Measurements from ENCODE around the gene SMIM22. TPM values are rescaled to one million over a fixed set of nuclear protein-coding genes. Genes with fewer than 3 reads are reported as not detected.

Gene SMIM22
- total and polyA plus RNA-seq, 7 donors: 0.32 TPM; not detected in 6

GRCh38 chr16:4772351-4772750 lies 22.8 kb upstream of the SMIM22 start:
- no peak for DNase-seq
- 75 to 81% (median 75%) methylated on average over 5 of the region's 5 CpGs for WGBS, 3 donors

DNA sequence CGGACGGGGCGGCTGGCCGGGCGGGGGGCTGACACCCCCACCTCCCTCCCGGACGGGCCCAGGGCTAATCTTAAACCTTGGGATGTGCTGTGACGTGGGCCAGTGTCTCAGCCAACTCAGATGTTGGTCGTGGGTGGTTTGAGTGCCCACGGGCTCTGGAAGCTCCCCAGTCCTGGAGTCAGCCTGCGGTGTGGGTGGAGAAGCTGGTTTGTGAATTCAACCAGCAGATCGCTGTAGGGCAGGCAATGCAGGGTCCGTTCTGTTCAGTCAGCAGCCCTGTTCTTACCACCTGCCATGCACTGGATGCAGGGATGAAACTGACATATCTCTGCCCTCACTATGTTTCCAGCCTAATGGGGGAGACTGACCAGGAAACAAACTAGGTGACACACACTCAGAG lies 20.2 kb upstream of the SMIM22 start:
- ATAC-seq (no peak), DNase-seq (no peak)
- Histone ChIP-seq H3K4me1 (no peaks in the 10 kb centered on the region), H3K36me3 (ENCODE audit: insufficient read depth in 1 of 2, low read depth in 1 of 2) (no peaks in the 10 kb centered on the region), H3K4me3 (no peak overlapping the region), H3K27ac (no peak overlapping the region), H3K27me3 (ENCODE audit: insufficient read depth in 3 of 3, low read length in 2 of 3) (no peaks in the 10 kb centered on the region), H3K9me3 (no peaks in the 10 kb centered on the region)
- no peak for TF ChIP-seq CTCF (IDR thresholded peaks at IDR 0.05)
- WGBS, 3 donors: 73 to 81% (median 79%) methylated on average over 10 to 13 of the region's 13 CpGs
- intact Hi-C loops (cut with DNase I): no loop called here

More at GRCh38 chr16:4772351-4772750, 22.8 kb upstream of the SMIM22 start:
- intact Hi-C loops (cut with DNase I): no loop called here
- TF ChIP-seq CTCF (IDR thresholded peaks at IDR 0.05): no peak
- Histone ChIP-seq H3K9me3 (no peaks in the 10 kb centered on the region), H3K4me1 (peaks cover 5% of the 10 kb centered on the region), H3K36me3 (ENCODE audit: insufficient read depth in 1 of 2, low read depth in 1 of 2) (no peaks in the 10 kb centered on the region), H3K27ac (no peak overlapping the region), H3K4me3 (no peak overlapping the region), H3K27me3 (ENCODE audit: insufficient read depth in 3 of 3, low read length in 2 of 3) (no peaks in the 10 kb centered on the region)
- no peak for ATAC-seq

GRCh38 chr16:4776141-4776705 lies 18.9 kb upstream of the SMIM22 start:
- no peaks in the 10 kb centered on the region for H3K36me3 ChIP-seq (ENCODE audit: insufficient read depth in 1 of 2, low read depth in 1 of 2)
- WGBS, 3 donors: 87 to 92% (median 92%) methylated on average over 2 of the region's 2 CpGs
- ATAC-seq: no peak
- no peak overlapping the region for H3K4me3 ChIP-seq
- TF ChIP-seq CTCF (IDR thresholded peaks at IDR 0.05): no peak
- intact Hi-C loops (cut with DNase I): no loop called here
- no peaks in the 10 kb centered on the region for H3K27me3 ChIP-seq (ENCODE audit: insufficient read depth in 3 of 3, low read length in 2 of 3)
- DNase-seq: no peak
- H3K9me3 ChIP-seq: no peaks in the 10 kb centered on the region
- H3K4me1 ChIP-seq: no peaks in the 10 kb centered on the region
- H3K27ac ChIP-seq: no peak overlapping the region

DNA sequence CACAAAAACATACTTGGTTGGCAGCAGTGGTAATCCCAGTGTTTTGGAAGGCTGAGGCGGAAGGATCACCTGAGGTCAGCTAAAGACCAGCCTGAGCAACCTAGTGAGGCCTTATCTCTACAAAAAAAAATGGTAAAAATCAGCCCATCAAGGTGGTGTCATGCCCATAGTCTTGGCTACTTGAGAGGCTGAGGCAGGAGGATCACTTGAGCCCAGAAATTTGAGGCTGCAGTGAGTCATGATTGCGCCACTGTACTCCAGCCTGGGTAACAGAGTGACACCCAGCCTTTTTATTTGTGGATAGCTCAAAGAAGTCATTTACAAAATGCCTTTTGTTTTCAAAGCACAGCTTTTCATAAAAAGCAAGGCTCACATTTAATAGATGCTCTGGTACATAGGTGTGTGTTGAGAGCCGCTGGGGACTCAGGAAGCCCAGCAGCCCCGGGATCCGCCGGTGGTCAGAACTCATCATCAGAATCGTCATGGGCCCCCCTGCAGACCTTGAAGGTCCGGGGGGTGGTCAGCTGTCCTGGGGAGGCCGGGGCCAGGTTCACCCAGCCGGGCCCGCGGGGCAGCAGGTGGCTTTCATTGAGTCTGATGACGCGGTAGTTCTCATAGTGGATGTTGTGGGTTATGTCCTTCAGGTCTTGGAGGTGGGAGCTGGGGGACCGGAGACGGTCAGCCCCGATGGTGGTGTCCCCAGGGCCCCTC lies 17.7 kb upstream of the SMIM22 start:
- Histone ChIP-seq H3K27me3 (ENCODE audit: insufficient read depth in 3 of 3, low read length in 2 of 3) (no peaks in the 10 kb centered on the region), H3K9me3 (no peaks in the 10 kb centered on the region), H3K4me3 (no peak overlapping the region), H3K4me1 (no peaks in the 10 kb centered on the region), H3K36me3 (ENCODE audit: insufficient read depth in 1 of 2, low read depth in 1 of 2) (no peaks in the 10 kb centered on the region), H3K27ac (no peak overlapping the region)
- no peak for DNase-seq
- no peak for ATAC-seq
- intact Hi-C loops (cut with DNase I): no loop called here
- TF ChIP-seq CTCF (IDR thresholded peaks at IDR 0.05): no peak
- WGBS, 3 donors: 81 to 85% (median 84%) methylated on average over 14 to 17 of the region's 17 CpGs

- intact Hi-C loops (cut with DNase I): no loop called here
- no peak for DNase-seq
- no peaks in the 10 kb centered on the region for H3K36me3 ChIP-seq (ENCODE audit: insufficient read depth in 1 of 2, low read depth in 1 of 2)
- no peaks in the 10 kb centered on the region for H3K9me3 ChIP-seq
- WGBS, 3 donors: 90 to 95% (median 92%) methylated on average over 5 of the region's 5 CpGs
- no peaks in the 10 kb centered on the region for H3K4me1 ChIP-seq
- H3K4me3 ChIP-seq: no peak overlapping the region
- H3K27ac ChIP-seq: no peak overlapping the region
- no peak for ATAC-seq
- H3K27me3 ChIP-seq (ENCODE audit: insufficient read depth in 3 of 3, low read length in 2 of 3): no peaks in the 10 kb centered on the region
- no peak for TF ChIP-seq CTCF (IDR thresholded peaks at IDR 0.05)
Measured at GRCh38 chr16:4778050-4778392, 17.1 kb upstream of the SMIM22 start.

Measured in psoas muscle (tissue), 8 donors.